GM10847 (cell line): ENCODE measurements around the gene LYPD5.

Experiments
- POLR2A ChIP-seq: IDR thresholded peaks from 2 replicates; pipeline ENCODE4 v1.6.1; 2011; ENCODE audit not compliant: insufficient read length; ENCODE audit errors: extremely low read depth

LYPD5 gene

DNA sequence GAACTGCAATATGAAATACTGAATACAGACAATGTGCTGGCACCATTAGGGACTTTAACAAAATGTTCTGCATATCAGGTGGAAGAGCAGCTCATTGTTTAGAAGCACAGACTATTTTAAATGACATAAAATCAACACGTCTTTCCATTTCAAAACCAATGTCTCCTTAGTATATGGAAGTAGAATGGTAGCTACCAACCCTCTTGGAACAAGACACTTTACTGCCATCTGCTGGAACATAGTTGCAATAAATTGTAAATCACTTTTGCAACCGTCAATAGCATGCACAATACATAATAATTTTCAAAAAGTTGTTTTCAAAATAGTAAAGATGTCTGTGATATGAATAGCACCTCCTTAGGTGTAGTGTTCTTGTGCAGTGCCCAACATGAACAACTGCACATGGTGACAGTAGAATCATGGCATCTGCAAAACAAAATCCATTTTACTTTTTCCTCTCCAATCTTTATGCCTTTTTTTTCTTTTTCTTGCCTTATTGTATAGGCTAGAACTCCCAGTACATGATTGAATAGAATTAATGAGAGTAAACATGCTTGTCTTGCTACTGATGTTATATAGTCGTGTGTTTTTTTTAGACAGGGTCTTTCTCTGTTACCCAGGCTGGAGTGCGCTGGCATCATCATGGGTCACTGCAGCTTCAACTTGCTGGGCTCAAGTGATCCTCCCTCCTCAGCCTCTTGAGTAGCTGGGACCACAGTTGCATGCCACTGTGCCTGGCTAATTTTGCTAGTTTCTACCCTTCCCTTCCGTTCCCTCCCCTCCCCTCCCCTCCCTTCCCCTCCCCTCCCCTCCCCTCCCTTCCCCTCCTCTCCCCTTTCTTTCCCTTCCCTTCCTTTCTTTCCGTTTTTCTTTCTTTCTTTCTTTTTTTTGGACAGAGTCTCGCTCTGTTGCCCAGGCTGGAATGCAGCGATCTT lies 7.8 kb upstream of the LYPD5 start:
- TF ChIP-seq POLR2A, result no peak

DNA sequence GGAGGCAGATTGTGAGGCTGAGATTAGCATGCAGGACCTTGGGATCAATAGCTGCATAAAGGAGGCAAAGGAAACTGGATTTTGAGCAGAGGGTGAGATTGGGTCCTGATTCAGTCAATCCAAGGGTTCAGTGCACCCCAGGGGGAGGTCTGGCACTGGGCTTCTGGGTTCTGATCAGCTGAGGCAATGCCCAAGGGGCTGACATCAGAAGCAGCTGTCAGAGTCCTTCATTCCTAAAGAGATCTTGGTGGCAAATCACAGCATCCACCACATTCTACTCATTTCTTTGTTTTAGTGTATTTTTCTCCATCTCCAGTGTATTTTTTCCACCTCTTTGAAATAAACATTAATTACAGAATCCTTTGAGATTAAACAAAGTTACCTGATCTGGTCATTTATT lies 5.4 kb upstream of the LYPD5 start:
- no peak for TF ChIP-seq POLR2A

DNA sequence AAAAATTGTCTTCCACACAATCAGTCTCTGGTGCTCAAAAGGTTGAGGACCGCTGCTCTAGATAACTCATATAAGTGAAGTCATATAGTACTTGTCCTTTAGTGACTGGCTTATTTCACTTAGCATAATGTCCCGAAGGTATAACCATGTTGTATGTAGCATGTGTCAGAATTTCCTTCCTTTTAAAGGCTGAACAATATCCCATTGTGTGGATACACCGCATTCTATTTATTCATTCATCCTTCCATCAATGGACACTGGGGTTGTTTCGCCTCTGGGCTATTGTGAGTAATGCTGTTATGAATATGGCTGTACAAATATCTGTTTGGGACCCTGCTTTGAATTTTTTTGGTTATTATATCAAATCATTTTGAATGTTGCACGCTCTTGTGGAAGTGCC lies 4.6 kb upstream of the LYPD5 start:
- TF ChIP-seq POLR2A, result no peak

DNA sequence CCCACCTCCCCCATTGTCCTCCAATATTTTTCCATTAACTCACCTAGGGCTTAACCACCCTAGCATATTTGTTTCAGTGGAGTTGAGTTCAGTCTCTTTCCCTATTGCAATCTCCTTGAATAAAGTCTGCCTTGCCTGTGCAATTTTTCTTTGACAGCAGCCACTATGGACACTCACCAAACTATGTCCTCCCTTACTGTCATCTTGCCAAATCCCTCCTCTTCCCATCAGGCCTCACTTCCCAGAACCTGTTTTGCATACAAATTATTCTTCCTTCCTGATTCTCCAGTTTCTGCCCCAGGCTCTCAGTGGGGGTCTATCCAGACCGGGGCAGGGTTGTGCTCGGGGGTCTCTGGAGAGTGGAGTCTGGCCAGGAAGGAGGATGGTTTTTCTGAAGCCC lies 2.2 kb upstream of the LYPD5 start:
- no peak for TF ChIP-seq POLR2A

DNA sequence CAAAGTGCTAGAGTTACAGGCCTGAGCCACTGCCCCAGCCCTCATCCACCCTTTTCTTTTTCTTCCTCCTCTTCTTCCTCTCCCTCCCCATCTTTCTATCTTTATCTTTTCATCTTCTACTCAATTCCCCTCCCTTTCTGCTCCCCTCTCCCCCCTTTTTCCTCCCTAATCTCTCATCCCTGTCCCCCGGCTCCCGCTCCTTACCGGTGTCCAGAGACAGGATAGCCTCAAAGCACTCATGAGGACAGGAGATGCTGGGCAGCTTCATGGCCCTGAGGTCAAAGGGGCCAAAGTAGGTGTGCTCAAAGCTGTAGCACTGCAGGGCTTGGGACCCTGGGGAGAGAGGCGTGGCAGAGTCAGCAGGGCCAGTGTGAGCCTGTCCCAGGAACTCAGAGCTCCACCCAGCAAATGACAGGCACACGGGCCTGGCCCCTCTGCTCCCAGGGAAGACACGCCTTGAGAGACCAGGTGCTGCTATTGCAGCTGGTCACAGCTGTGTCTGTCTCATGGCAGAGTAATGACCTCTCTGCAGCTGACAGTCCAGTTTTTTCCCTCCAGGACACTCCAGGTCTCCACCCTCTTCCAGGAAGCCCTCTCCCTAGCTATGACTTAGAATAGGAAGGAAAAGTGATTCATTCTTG lies 2.6 kb downstream of the LYPD5 start:
- no peak for TF ChIP-seq POLR2A

DNA sequence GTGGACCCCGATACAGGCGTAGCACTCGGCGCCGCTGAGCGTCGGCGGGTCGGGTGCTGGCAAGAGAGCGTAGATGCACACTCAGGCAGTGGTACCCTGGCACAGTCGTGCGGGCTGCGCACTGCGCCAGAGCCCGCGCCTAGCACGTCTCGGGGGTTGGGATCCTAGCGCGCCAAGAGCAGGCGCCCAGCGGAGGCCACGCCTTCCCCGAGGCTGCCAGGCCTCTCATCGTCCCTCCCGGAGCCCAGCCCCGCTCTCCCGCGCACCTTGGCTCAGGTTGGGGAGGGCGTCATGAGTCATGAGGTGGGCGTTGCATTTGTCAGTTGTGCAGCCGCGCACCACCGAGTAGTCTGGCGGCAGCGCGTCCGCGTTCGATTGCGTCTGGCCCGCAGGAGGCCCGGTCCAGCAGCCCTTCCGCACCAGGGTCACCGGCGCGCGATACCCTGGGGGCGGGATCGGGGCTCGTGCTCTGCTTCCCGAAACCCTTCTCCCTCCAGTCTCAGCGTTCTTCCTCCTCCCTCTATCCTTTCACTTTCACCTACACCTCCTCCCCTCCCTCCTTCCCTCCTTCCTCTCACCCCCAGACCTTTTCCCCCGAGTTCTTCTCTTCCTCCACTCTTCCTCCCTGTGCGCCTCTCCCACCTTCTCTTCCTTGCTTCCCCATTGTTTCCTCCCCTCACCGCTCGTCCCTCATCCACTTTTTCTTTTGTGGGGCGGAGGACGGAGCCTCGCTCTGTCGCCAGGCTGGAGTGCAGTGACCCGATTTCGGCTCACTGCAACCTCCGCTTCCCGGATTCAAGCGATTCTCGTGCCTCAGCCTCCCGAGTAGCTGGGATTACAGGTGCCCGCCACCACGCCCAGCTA lies 3.5 kb downstream of the LYPD5 start:
- TF ChIP-seq POLR2A, result no peak

DNA sequence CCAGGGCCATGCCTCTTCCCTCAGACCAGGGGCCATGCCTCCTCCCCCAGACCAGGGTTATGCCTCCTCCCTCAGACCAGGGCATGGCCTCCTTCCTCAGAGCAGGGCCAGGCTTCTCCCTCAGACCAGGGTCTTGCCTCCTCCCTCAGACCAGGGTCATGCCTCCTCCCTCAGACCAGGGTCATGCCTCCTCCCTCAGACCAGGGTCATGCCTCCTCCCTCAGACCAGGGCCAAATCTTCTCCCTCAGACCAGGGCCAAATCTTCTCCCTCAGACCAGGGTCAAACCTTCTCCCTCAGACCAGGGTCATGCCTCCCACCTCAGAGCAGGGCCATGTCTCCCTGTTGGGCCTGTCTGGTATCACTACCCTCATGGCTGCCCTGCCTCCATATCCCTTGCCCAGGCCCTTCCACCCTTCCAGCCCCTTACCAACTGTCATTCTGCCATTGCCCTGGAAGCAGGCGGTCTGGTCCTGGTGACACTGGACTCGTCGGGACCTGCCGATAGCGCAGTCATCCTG lies 4.2 kb downstream of the LYPD5 start:
- TF ChIP-seq POLR2A, result no peak

DNA sequence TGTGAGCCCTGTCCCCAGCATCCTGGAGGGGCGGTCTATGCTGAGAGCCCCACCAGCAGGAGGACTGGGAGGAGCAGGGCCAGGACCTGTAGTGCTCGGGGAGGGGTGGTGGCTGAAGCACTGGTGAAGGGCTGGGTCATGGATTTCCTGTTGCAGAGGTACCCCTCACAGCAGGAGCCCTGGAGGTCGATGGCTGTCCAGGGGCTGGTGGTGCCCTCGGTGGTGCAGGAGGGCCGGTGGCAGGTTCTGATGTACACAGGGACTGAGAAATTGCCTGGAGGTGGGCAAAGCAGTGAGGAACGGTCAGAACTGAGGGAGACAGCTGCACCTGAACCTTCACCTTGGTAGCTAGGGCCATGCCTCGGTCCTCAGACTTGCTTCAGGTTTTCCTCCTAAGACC lies 4.7 kb downstream of the LYPD5 start:
- TF ChIP-seq POLR2A, result no peak

DNA sequence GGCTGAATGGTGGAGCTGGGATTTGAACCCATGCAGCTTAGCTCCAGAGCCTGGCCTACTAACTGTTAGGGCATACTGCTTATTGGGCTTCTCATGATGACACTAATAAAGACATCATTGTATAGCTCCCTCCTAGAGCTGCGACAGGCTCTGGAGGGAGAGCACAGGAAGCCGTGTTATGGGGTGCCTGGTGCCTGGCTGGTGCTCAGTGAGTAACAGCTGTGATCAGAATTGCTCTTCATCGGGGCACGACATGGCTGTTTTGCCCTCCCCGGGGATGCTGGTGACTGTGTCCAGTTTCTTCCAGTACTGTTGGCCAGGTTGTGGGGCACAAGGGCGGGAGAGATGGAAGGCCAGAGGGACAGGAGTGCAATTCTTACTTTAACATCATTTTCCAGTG lies 5.1 kb downstream of the LYPD5 start:
- no peak for TF ChIP-seq POLR2A

DNA sequence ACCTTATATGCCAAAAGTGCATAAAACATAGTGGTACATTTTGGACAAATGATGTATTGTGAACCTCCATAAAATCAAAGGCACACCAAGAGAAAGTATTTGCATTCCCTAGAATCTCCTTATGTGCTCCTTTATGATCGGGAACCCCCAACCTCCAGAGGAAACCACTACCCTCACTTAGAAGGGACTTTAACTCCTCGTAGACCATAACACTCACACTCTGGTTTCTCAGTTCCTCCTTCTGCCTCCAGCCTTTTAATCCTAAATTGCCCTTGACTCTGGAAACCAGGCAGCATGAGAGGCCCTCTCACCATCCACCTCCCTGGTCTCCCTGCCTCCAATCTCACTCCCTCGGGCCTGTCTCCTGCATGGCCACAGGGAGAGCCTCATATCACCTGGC lies 11.7 kb downstream of the LYPD5 start:
- no peak for TF ChIP-seq POLR2A

DNA sequence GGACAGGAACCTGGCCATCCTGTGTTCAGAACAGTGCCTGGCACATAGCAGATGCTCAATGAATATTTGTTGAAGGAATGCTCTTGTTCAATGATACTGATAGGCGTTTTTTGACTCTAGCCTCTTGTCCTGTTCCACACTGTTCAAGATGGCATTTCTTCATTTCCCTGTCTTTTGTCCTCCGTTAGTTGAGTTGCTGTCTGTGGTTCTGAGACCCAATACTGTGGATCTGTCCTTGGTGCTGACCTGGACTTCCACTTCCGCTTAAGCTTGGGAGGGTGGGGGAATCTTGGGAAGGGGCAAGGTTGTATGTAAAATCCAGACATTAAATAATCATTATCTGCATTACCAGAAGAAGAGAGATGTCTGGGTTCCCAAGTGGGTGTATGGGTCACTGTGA lies 13.2 kb downstream of the LYPD5 start:
- no peak for TF ChIP-seq POLR2A

DNA sequence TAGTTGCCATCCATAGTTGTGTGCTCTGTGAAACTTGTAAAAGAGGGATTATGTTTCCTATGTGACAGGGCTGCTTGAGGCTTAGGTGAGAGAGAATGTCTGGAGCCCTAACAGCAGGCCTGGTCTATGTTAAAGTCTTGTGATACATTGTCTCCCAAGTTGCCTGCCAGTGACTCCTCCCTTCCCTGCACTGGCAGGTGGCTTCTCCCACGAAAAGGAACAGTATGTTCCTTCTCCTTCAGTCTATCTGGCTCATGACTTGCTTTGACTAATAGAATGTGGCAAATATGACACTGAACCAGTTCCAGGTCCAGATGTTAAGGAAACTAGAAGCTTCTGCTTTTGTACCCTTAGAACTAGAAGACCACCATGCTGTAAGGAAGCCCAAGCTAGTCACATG lies 15.6 kb downstream of the LYPD5 start:
- TF ChIP-seq POLR2A, result no peak

DNA sequence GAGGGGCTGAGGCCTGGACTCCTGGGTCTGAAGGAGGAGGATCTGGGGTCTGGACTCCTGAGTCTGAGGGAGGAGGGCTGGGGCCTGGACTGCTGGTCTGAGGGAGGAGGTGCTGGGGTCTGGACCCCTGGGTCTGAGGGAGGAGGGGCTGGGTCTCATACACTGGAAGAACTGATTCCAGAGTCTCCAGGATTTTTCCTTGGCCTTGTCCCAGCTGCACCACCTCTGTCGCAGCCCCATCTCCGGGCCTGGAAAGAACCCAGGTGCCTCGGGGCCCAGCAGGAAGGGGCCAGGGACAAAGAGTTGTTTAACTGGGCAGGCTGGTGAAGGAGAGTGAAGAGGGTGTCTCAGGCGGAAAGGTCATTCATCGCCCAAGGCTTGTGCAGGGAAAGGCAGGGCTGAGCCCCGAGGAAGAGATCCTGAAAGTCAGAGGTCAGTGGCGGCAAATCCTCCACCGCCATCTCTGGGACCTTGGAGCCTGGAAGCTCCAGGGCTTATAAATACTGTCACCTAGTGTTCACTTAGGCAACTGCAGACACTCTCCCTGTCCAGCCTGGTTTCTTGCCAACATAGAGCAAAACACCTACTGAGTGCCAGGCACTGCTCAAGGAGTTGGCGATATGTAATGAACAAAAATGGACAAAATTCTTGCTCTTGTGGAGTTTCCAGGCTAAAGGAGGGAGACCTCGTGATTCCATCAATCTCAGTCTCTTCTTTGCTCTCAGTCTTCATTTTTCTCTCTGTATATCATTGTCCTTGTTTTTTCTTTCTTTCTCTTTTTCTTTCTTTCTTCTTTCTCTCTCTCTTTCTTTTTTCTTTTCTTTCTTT lies 17.1 kb downstream of the LYPD5 start:
- TF ChIP-seq POLR2A, result no peak

DNA sequence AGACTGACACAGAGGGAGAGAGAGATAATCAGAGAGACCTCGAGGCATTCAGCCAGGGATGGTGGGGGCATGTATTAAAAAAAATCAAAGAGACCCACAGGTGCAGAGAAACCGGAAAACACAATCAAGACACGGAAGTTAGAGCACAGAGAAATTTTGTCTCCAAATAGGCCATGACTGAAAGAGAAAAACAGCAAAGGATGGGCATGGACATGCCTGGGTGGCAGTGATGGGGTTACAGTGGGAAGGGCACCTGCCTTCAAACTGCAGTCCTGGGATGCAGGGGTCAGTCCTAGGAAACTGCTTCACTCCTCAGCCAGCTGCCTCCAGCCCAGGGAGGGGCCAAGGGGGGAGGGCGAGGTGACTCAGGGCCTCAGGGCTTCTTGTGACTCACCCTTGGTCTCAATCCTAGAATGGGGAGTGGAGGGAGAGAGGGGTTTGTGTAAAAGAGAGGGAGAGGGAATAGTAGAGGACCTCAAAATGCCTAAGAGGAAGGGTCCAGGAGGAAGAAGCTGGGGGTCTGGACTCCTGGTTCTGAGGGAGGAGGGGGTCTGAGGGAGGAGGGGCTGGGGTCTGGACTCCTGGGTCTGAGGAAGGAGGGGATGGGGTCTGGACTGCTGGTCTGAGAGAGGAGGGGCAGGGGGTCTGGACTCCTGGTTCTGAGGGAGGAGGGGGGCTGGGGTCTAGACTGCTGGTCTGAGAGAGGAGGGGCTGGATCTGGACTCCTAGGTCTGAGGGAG lies 17.8 kb downstream of the LYPD5 start:
- no peak for TF ChIP-seq POLR2A
